ENCODE measurements around the gene ITGA1.
A peak's percentile ranks its signal among the peaks of the same experiment; 100 is the strongest.
"Not testable (repeated sequence)": the region's sequence is repeated elsewhere in the genome, so short reads cannot be mapped to it uniquely, and the experiment has no call there.

The ITGA1 gene

GRCh38 chr5:52787600-52788504, at the start of gene ITGA1, which contains the start of gene PELO:
ITGA1 (plus strand) TSS chr5:52787916; CDS start chr5:52788354, 438 bp downstream.
PELO (plus strand) TSS chr5:52787916; CDS start chr5:52800395, 12,479 bp downstream.
- peak; percentile 34 for DNase-seq (ENCODE audit: low read depth)

GRCh38 chr5:52738095-52738506, 49.6 kb upstream of the ITGA1 start:
- DNase-seq (ENCODE audit: low read depth): no peak

DNA sequence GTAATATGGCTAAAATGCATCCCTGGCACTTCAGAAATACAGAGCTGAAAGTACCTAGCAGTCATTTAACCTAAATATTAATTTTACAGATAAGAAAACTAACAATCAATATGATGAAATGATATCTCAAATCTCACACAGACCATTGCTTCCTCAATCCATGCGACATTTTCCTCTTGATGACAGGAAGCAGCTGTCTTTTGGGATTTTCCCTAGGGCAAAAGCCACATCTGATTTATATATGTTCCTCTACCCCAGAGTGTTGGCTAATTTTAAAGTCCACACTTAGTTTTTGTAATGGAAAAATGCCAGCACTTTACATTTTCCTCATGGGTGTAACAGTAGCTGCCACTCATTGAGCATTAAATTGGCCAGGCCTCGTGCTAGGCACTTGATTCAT, 47.7 kb upstream of the ITGA1 start:
- no peak for DNase-seq (ENCODE audit: low read depth)

DNA sequence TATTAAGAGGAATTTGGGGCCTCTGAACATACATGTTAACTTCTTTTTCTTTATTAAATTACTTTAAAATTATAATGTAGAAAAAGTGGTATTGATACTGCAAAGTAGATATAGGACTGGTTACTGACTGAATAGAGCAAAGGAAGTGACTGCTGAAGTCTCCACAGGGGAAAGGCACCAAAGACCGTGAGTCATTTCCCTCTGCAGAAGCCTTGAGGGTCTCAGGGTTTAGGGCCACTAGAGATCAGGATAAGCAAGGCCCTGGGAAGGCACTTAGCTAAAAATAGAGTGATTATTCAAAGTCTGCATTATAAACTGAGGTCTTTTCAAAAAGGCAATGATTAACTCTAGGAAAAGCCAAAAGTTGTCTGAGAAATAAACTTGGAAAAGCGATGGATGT, 44.7 kb upstream of the ITGA1 start:
- no peak for DNase-seq (ENCODE audit: low read depth)

- DNase-seq (ENCODE audit: low read depth): no peak
These were observed 44.2 kb upstream of the ITGA1 start for GRCh38 chr5:52743529-52743928.

DNA sequence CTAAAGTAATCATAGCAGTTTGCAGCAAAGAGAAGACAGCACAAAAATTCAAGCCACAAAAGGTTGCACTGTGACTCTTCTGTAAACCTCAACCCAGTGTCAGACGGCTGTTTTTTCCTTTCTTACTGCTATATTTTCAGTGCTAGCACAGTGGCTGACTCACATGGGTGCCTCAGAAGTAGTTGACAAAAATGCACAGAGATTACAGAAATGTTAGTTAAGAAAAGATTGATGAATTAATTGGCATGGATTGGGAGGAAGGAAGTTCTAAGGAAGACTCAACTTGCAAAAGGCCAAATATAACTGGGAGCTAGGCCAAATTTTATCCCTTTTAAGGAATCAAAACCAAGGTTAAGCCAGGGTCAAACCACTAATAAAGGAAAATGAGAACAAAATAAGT, 43.7 kb upstream of the ITGA1 start:
- peak; percentile 28 for DNase-seq (ENCODE audit: low read depth)

GRCh38 chr5:52744867-52745458, 42.8 kb upstream of the ITGA1 start:
- not testable (repeated sequence) for DNase-seq (ENCODE audit: low read depth)

DNA sequence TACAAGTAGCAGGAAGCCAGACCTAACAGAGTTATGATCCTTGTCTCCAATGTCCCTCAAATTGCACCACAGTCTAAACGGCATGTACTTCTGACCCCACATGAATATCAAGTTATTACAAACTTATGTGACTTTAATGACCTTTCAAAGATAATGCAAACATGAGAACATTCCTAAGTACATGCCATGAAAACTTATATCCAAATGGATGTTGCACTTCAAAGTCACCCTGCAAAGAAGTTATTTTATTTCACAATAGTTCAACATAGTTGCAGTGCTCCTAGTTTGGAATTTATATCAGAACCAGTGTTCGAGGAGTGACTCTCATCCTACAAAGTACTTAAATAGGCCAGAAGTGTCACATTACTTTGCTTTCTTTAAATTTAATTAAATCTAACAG, 41.2 kb upstream of the ITGA1 start:
- no peak for DNase-seq (ENCODE audit: low read depth)

GRCh38 chr5:52748590-52748989, 39.1 kb upstream of the ITGA1 start:
- no peak for DNase-seq (ENCODE audit: low read depth)

DNA sequence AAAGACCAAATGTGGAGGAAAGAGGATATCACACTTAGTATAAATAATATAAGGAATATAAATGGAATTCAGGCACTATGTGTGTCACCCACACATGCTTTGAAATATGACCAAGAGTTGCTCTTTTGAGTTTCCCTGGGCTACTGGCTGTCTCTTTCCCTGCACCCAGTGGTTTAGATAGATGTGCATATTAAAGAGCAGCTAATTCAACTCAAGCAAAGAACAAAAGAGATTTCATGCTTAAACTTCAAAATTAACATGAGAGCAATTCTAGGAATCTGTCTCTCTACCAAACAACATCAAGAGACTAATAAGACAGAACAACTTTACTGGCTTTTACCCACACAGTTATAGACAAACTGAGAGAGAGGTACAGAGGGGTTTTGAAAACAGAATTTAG, 38.0 kb upstream of the ITGA1 start:
- DNase-seq (ENCODE audit: low read depth): no peak

DNA sequence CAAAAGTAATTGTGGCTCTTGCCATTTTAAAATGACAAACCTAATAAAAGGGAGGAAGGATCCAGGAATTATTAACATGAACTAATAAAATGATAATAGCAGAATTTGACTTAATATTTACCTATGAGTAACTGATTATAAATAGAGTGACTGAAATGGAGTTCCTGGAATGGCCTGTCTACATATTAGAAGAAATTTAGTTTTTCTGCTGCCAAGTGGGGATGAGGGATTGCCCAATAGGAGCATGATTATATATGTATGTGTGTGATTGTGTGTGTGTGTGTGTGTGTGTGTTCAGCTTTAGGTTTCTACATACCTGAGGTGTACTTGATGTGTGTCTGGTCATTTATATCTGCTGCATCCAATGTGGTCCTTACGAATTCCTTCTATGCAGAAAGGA, 36.6 kb upstream of the ITGA1 start:
- DNase-seq (ENCODE audit: low read depth): no peak

DNA sequence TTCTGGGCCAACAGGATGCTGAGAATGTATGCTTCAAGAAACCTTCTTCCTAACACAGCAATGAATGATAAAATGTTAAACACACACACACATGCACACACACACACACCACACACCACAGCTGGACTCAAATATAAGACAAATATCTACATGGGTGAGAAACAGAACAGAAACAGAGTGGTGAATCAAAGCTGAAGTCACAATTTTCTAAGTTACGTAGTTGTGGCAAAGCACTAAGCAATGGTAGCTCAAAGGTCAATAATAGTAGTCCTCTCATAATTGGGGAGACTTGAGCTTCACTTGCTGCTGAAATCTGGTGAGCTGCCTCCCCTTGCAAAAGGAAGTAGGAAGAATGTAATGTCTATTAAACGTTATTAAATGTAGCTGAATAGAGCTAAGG, 33.7 kb upstream of the ITGA1 start:
- no peak for DNase-seq (ENCODE audit: low read depth)

GRCh38 chr5:52757527-52757926, 30.2 kb upstream of the ITGA1 start:
- no peak for DNase-seq (ENCODE audit: low read depth)

DNA sequence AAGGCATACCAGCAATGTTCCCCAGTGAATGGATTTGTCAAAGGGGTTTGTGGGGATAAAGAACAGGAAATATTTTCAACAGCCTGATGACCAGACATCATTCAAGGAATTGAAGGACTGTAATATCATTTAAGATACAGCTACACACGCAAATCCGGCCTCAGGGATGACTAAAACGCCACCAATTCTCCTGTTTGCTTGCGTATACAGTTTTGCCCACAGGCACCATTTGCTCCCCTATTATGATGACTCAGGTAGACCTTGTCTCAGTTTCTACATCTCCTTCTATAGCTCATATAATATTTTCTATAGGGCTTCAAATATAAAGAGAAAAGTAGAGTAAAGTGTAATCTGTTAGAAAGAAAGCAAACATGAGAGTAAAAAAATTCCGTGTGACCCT, 29.7 kb upstream of the ITGA1 start:
- DNase-seq (ENCODE audit: low read depth): no peak

DNA sequence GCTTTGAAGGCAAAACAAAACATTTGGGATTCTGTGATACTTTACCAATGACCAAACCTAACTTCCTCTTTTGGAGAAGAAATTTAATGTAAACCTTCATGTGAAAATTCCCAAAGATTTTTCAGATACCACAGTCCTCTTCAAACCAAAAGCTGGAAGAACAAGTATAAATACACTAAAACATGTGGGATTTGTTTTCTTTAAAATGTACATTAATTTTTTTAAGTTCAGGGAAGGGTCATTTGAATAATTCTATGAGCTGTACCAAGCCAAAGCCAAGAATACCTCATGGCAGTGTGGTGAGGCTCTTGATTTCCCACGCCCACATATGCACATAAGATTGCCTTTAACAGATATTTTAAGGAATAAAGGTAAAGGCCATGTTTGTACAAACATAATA, 28.4 kb upstream of the ITGA1 start:
- no peak for DNase-seq (ENCODE audit: low read depth)

GRCh38 chr5:52760695-52761366, 26.9 kb upstream of the ITGA1 start:
- DNase-seq (ENCODE audit: low read depth): no peak

- no peak for DNase-seq (ENCODE audit: low read depth)
These were observed 20.4 kb upstream of the ITGA1 start for GRCh38 chr5:52767217-52767743.

DNA sequence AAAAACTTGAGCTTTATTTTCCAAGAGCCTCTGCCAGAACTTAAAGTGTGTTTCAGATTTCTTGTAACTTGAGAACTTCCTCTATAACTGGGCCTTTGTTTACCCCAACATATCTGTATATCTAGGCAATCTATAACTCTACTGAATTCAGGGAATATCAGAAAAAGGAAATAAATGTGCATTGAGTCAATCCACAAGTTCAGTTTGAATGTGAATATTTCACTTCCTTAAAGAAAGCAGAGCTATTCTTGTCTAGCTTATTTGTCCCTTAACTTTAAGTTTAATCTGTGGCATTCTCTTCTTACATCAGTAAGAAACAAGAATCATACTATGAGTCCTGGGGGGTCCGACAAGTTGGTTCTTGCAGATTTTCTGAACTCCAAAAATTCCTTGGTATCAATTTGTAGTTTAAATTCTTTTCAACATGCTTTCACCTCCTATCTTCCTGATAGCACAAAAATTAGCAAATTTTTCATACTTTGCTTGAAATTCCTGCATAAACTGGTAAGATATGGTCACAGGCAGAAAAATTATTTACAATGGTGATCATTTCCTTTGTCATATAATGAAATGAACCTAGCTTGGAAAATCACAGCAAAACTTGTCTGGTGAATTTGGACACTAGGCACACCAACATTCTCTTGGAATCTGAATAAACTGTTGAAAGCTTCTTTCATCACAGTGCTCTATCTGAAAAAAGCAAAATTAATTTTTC, 19.8 kb upstream of the ITGA1 start:
- DNase-seq (ENCODE audit: low read depth): no peak

- DNase-seq (ENCODE audit: low read depth): no peak
These were observed 18.7 kb upstream of the ITGA1 start for GRCh38 chr5:52769061-52769460.

GRCh38 chr5:52770287-52770939, 17.3 kb upstream of the ITGA1 start:
- no peak for DNase-seq (ENCODE audit: low read depth)

DNA sequence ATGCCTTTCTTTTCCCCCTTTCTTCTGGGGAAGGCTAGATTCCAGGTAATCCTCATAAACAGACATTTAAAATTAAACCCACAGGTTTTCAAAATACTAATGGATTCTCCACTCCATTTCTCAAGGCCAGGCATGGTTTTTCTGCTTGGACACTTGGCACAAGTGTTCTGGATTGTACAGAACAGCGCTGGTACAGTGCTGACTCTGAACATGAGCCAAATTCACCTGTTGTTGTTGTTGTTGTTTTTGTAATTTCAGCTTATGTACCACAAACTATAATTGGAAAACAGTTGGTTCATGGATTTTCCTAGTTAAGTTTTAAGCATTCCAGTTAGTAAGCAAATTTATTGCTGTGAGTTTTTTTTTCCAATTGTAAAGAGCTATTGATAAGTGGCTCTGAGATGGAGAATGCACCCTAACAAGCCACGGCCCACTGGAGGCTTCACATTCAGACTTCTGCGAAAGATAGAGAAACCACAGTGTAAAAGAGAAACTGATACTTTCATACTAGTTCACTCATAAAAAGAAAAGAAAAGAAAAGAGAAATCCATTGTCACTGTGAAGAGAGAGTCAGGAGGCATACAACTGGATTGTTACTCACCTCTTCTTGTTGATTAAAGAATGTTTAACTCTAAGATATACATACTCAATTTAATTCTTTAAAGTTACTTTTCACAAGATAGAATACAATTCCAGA, 16.2 kb upstream of the ITGA1 start:
- peak; percentile 10 for DNase-seq (ENCODE audit: low read depth)

Data from activated gamma-delta T cell treated with anti-CD3 and anti-CD28 coated beads, Interleukin-2, amount 50 U/mL, for 16 hours (primary cell).